HG02973 (cell line): ENCODE results near the gene CCDC88B.

Experiments
- ATAC-seq: cut with Tn5 transposase; IDR thresholded peaks from one replicate; pipeline ENCODE4 v1.9.1; 2021; ENCODE audit warnings: moderate library complexity; ENCODE audit not compliant: unreplicated experiment

The CCDC88B gene

DNA sequence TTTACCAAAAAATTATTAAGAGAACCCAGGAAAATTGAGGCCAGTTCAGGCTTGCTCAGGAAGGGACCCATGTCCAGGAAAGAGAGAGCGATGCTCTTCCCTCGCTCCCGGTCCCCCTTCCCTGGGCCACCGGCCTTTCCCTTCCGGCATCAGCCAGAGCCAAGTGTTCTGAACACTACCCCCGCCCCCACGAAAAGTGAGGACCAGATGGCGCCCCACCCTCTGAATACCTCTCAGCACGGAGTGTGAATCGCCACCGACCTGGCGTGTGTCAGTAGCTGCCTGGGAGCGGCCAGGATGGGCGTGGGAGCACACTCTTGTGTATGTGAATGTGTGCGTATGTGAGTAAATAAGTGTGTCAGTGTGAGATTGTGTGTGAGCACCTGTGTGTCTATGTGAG, 39.2 kb downstream of the CCDC88B start:
- ATAC-seq = no peak

DNA sequence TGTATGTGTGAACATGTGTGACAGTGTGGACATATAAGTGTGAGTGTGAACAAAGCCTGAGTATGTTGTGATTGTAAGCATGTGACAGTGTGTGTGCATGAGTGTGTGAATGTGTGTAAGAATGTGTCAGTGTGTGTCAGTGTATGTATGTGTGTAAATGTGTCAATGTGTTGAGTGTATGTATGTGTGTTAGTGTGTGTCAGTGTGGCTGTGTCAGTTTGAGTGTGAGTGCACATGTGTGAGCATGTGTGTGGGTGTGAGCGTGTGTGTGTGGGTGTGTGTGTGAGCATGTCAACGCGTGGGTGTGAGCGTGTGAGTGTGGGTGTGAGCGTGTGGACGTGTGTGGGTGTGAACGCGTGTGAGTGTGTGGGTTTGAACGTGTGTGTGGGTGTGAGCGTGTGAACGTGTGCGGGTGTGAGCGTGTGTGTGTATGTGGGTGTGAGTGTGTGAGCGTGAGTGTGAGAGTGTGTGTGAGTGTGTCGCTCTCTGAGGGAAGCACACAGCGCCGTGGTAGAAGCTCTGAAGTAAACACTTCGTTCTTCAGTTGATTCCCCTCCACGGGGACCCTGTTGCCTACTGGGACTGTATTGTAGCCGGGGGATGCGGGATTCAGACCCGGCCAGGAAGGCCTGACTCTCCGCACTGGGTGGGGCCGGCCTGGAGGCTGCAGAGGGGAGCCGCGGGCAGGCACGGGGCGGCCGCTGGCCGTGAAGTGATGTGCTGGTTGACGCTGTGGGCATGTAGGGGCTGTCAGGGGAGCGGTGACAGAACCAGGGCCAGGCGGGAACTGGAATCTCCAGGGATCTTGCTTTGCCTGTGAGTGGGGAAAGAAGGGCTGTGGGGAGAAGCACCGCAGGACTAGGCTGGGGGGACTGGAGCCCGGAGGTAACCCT, 40.1 kb downstream of the CCDC88B start:
- no peak for ATAC-seq

DNA sequence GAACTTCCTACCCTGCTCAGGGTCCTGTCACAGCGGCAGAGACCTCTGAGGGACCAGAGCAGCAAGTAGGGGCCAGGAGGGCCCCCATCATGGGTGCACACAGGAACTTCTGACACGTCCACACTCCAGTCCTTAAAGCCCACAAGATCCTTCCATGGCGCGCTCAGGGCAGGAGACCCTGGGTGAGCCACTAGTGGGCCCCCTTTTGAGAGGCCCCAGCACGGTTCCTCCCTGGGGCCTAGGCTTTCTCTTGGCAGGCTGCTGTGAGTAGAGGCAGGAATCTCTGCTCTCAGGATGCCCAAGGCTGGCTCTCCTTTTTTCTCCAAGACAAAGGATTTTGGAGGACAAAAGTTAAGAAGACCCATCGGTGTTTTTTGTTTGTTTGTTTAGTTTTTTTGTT, 41.3 kb downstream of the CCDC88B start:
- ATAC-seq = no peak

DNA sequence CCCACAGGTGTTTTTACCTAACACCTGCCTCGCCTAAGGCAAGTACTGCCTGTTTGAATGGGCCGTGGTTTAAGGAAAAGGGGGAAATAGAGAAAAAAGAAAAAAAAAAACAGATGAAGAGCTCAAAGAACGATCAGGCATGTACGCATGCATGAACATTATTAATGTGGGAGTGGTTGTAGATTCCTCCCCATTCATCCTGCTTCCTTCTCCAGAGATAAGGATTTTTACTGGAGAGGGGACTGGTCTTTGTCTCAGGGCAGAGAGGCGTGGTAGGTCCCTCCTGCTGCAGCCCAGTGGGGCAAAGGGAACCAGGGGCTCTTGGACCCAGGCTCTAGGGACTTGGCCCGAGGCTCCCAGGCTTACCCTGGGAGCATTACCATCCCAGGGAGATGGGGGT, 42.0 kb downstream of the CCDC88B start:
- no peak for ATAC-seq

DNA sequence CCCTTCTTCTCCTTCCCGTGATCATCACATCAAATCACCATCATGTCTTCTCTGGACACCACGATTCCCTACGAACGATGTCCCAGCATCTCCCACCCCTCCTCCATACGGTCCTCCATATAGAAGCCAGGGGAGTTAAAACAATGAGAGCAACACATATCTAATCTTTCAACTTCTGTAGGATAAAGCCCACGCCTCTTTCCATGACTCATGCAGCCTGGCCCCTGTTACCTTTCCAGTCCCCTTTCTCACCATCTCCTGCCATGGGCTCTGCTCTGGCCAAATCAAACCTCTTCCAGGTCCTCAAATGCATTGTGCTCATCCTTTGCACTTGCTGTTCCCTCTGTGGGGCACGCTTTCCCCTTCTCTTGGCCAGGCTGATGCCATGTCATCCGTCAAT, 42.6 kb downstream of the CCDC88B start:
- no peak for ATAC-seq

DNA sequence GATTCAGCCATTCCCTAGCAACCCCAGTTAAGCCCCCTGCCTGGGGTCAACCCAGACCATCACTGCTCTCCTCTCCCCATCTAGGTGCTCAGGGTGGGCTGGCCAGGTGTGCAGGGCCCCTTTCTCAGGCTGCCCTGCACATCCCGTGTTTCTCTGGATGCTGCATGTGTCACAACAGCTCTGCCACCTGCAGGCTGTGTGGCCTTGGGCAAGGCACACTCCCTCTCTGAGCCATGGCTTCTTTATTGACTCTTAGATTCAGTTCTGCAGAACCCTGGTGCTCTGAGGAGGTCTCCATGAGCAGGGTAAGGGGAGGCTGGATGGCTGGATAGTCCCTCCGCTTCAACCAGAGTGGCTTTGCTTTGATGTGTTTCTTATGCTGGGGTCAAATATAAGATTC, 43.6 kb downstream of the CCDC88B start:
- ATAC-seq = no peak

DNA sequence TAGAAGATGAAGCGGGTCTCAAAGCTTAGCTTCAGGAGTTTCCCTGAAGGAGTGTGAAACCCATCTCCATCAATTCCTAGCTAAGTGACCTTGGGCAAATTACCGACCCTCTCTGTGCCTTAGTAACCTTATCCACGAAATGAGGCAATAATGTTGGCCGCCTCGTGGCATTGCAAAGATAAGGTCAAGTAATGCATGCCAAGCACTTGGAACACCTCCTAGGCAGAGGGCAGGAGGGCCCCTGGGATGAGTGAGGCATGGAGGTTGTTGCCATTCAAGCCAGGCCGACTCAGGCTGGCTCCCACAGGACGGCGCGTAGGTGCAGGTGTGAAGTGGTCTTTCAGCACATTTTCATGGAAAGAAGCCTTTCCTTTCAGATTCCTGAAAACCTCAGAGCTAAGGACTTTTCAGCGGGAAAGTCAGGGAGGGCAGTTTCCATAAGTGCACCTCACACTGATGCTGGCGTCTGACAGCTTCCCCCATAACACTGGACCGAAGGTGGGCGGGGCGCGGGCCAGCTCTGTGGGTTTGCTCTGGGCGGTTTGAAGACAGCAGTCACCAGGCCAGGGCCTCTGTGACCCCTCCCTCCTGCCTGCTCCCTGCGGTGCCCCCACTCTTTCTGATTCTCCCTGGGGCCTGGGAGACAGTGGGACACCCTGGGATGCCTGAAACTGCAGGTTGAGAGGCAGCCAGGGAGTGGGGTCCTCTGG, 44.2 kb downstream of the CCDC88B start:
- no peak for ATAC-seq

DNA sequence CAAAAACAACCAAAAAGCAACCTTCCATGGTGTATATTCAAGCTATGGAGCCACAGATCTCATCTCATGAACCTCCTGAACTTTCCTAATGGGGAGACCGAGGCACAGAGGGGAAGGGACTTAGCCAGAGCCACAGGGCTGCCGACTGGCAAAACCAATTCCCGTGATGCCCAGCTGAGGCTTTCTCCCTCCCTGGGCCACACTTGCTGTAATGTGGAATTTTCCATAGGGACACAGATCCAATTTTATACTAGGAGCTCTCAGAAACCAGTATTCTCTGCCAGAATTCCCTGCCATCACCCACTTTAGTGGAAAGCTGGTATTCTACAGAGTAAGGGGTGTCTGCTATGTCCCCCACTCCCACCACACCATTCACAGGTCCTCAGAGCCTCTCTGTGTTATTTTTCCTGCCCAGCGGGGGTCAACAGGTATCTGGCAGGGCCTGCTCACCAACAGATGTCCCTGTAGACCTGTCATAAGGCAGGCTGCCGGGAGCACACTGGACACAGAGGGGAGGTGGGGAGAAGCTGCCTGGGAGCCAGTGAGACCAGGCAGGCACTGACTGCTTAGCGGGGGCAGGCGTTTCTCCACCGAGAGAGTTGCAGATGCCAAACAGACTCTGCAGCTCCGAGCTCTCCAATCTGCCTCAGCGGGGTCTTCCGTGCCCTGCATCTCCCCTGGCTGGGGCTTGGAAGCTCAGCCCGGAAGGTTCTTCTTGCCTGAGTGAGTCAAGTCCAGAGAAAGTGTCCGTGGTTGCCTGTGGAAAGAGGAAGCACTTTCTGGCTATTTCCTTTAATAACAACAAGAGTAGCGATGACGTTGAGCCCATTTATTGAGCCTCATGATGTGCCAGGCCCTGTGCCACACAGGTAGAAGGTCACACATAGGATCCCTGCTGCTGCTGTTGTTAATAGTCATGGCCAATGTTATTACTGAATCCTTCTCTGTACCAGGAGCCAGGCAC, 45.3 kb downstream of the CCDC88B start:
- ATAC-seq = no peak

DNA sequence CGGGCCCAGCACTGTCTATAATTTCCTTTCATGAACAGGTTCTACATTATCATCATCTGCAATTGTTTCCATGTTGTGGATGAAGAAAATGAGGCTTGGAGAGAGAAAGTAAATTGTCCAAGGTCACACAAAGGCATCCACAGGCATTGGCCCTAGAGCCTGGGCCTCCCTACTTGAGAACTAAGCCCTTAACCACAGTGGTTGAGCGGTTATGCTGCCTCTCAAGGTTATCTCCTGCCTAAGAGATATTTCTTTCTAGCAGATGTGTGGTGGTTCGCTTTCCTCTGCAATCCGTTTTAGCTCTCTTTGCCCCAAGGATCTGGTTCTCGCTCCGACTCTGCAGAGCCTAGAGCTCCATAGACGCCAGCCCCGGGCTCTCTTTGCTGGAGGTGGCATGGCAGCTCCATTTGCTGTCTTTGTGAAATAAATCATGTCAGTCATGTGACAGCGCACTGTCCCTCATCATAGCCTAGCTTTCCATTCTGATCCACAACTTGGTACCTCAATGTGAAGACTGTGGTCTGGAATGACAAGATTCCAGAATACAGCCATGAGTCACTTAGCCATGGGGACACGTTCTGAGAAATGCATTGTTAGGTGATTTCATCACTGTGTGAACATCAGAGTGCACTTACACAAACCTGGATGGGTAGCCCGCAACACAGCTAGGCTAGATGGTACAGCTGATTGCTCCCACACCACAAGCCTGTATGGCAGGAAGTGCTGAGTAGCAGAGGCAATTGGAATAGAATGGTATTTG, 46.1 kb downstream of the CCDC88B start:
- ATAC-seq = no peak

DNA sequence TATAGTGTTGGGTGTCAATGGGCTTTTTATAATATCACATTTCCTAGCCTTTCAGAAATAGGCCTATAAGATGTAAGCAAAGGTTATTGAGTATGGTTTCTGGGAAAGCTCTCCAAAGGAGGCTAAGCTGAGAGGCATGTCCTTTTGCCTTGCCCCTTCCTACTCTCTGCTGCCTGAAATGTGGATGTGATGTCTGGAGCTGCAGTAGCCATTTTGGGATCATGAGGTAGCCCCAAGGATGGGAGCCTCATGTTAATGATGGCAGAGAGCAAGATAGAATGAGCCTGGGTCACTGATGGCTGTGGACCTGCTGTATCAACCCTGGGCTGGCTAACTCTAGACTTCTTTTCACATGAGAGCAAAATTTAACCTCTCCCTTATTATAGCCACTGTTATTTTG, 47.9 kb downstream of the CCDC88B start:
- ATAC-seq = no peak

DNA sequence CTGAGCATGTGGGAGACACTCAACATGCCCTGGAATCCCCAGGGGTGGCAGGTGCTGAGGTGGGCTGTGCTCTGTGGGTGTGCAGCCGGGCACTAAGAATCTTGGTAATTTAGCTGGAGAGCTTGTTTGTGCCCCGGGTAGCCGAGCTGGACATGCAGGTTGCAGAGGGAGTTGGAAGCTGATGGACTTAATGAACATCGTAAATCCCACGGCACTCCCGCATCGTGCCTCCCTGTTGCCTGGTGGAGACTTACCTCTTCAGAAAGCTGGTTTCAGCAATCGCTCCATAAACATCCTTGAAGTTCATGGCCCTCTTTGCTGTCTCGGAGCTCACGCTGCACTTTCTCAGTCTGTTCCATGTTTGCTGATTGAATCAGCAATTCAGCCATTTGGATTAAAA, 48.9 kb downstream of the CCDC88B start:
- ATAC-seq = no peak

DNA sequence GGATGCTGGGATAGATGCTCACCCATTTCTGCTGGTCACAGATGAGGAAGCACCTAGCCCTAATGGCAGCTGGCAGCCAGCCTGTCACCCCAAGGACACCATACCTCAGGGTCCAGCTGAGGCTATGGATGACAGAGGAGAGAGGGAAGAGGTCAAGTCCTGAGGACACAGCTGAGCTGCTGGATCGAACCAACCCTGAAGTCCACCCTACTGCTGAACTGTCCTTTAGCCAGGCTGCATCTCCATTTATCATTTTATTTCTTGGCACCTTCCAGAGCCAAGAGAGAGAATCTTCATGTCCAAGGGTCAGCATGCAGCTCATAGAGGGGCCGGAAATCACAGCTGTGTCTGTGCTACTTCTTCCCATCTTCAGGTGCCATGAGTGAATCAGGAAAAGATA, 49.8 kb downstream of the CCDC88B start:
- no peak for ATAC-seq

DNA sequence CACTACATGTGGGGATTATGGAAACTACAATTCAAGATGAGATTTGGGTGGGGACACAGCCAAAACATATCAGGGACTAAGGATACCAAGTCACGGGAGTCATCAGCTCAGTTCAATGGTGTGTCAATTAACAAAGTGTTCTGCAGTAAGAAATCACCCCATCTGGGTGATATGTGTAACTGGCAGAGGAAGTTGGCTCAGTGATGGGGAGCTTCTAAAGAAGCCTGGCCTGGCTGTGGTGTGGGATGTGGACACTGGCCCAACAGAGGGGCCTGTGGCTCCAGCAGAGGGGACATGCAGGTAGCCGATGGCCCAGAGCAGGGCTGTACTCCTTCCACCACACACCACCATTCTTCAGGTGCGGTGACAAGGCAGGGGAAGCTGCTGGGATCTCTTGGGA, 50.6 kb downstream of the CCDC88B start:
- ATAC-seq = no peak

DNA sequence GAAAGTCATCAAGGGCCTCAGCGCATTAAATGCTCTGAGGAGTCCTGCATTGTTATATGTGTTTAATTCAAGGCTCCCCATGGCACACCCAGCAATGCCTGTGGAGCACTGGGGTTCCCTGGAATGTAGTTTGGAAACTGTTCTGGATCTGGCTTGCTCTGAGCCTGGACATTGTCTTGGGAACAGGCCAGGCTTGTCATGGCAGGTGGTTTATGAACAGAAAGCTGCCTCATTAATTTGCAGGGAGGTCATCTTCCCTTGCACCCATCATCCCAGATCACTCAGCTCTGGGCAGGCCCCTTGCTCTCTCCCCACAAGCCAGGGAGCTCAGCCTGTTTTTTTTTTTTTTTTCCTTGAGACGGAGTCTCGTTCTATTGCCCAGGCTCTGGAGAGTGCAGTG, 51.8 kb downstream of the CCDC88B start:
- ATAC-seq = no peak

DNA sequence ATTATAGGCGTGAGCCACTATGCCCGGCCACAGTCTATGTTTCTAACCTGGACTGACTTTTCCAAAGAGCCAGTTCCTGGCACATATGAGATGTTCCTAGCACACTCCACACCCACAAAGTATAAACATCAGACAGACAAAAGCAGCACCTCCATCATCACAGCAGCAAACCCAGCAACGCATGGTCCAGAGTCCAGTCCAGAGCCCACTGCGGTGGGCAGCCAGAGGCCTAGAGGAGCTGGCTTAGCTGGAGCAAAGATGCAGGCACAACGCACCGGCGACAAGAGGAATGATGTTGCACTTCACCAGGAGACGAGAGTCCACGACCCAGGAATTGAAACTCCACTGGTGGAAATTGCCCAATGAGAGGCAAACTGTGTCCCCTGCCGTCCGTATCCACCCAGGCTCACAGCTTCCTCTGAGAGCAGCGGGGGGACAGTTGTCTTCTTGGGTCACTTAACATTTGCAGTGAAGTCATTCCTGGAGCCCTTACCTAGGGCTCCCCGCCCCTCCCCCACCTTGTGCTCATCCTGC, 55.6 kb downstream of the CCDC88B start:
- ATAC-seq = no peak

DNA sequence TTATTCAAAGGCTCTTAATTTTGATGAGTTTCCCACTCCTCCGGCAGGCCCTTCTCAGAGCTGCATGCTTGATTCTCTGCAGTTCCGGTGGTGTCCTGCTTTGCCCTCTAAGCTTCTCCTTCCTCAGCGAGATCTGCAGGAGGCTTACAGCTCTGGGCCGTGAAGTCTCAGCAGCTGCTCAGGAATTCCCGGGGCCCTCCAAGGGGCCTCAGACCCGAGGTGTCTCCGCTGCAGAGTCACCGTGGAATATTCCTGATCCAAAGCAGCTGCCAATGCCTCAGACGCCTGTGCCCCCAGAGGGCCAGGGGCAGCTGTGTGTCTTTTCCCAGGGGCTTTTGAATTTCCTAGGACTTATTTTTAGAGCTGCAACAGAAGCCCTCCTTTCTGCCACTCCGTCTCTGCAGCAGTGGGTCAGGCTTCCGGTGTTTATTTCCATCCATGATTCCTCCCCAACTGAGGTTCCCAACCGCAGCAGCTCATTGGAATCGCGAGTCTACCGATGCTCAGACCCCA, 56.1 kb downstream of the CCDC88B start:
- ATAC-seq = no peak

DNA sequence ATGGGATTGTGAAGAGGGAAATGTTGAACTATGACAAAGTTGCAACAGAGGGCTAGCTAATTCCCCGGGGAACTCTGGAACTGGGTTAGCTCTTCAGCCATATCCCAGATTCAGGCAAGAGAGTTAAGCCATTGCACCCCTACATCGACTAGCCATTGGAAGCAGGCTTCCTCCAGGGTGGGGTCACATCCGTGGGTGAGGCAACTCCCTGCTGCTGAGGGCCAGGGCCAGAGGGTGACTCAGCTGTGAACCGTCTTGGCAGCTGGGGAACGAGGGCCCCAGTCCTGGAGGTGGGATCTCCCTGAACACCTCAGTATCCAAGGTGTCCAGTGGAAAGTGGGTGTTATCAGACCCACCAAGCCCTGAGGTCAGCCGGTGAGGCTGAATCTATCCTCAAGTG, 60.1 kb downstream of the CCDC88B start:
- no peak for ATAC-seq

DNA sequence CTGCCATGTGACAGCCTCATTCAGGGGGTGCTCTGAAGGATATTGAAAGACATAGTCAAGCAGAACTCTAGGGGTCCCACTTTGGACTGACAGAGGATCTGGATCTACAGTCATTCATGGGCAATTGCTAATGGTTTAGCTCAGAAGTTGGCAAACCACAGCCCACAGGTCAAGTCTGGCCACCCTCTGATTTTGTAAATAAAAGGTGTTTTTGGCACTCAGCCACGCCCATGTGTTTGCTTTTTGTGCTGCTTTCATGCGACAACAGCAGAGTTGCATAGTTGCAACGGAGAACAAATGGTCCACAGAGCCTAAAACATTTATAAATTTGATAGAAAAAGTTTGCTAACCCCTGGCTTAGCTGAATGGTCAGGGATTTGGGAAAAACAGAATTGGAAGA, 60.7 kb downstream of the CCDC88B start:
- ATAC-seq = no peak

DNA sequence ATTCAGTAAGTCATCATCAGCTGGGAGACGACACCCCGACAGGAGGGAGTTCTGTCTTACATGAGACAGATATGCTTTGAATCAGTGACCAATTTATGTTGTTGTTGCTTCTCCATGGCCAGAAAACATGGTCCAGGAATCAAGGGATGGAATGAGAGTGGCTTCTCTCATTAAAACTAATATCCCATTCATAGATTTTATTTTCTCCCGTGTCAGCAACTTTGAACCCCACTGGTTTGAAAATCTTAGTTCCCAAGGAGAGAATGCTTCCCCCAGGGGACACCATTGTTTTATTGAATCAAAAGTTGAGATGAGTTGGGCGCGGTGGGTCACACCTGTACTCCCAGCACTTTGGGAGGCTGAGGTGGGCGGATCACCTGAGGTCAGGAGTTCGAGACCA, 61.8 kb downstream of the CCDC88B start:
- ATAC-seq = no peak

DNA sequence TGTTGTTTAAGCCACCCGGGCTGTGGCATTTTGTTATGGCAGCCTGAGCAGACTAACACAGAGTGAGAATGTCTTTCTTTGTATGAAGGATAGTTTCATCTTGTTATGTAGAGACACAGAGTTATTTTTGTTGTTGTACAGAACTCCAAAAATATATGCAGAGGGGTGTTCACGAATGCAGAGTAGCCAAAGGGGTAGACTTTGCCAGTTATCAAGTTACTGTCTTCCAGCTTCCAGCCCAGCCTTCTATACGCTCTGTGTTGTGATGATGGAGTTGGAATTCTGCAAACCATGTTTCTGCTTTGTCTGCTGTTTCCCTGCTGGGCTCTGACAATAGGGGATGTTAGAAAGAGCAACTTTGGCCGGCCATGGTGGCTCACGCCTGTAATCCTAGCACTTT, 63.1 kb downstream of the CCDC88B start:
- ATAC-seq = no peak
